Esophagus squamous epithelium (tissue), 5 donors: ENCODE results near the gene EEF1AKMT3. TPM values are rescaled to one million over a fixed set of nuclear protein-coding genes. Genes with fewer than 3 reads are reported as not detected.

Source experiments
- DNase-seq: peaks from one replicate; lab custom pipeline; 2025; lab: John Stamatoyannopoulos, UW
- H3K27ac ChIP-seq, 4 donors: fragments of 200-600 bp; sonication (generic); one replicate each; pipeline ENCODE4 v1.5.1; 2016 to 2019; ENCODE audit warnings: mild to moderate bottlenecking in 1 of 4
- H3K27me3 ChIP-seq, 4 donors: fragments of 200-600 bp; sonication (generic); 1 replicate in 3 of 4; 2 replicates in 1 of 4; pipeline versions ENCODE4 v1.5.1 to v1.6.0; 2017 to 2021; ENCODE audit warnings: antibody characterized with exemption in 1 of 4
- H3K36me3 ChIP-seq, 3 donors: fragments of 200-600 bp; sonication (generic); one replicate each; pipeline ENCODE4 v1.5.1; 2016 to 2019
- H3K4me1 ChIP-seq, 3 donors: fragments of 200-600 bp; sonication (generic); one replicate each; pipeline ENCODE4 v1.5.1; 2017 to 2019
- H3K4me3 ChIP-seq, 4 donors: fragments of 200-600 bp; sonication (generic); 1 replicate in 3 of 4; 2 replicates in 1 of 4; pipeline ENCODE4 v1.5.1; 2016 to 2019; ENCODE audit warnings: mild to moderate bottlenecking in 2 of 4, moderate library complexity in 1 of 4
- H3K9me3 ChIP-seq, 3 donors: fragments of 200-600 bp; sonication (generic); one replicate each; pipeline ENCODE4 v1.5.1; 2016 to 2019
- POLR2A ChIP-seq, 4 donors: fragments of 450-650 bp; IDR thresholded peaks; one replicate each; pipeline ENCODE4 v1.6.1; 2017; ENCODE audit warnings: antibody characterized with exemption in 4 of 4, mild to moderate bottlenecking in 4 of 4, moderate library complexity in 3 of 4
- WGBS, 2 donors: methylation state at CpG; one replicate each; pipeline ENCODE4 v1.1.5; 2018; 5-methylcytosine and 5-hydroxymethylcytosine counted together
- intact Hi-C: fragments of 100-400 bp; cut with DNase I; formaldehyde crosslinking; loops from one replicate; pipeline ENCODE4 v1.15.0; 2022
- total RNA-seq, 4 donors: library from RNA; depleted of rRNA; stranded (reverse); fragments of >200 nt; gene quantifications; one replicate each; pipeline ENCODE4 v1.1.0, GENCODE V29; 2016
- TF ChIP-seq, protein P1 (sequence below), 6 experiments: fragments of 450-650 bp in 4 of 6; fragments of 200-600 bp in 2 of 6; sonication (generic) in 2 of 6; IDR thresholded peaks; one replicate each; pipeline ENCODE4 v1.5.1; 2016 to 2019; ENCODE audit warnings: antibody characterized with exemption in 6 of 6, mild to moderate bottlenecking in 4 of 6, moderate library complexity in 4 of 6
- donor health status: DM: yes; HTN: yes; CAD: no.

EEF1AKMT3 gene
- total RNA-seq, 4 donors from 2014 or later, result 2.6 to 7.6 (median 3.7) TPM

DNA sequence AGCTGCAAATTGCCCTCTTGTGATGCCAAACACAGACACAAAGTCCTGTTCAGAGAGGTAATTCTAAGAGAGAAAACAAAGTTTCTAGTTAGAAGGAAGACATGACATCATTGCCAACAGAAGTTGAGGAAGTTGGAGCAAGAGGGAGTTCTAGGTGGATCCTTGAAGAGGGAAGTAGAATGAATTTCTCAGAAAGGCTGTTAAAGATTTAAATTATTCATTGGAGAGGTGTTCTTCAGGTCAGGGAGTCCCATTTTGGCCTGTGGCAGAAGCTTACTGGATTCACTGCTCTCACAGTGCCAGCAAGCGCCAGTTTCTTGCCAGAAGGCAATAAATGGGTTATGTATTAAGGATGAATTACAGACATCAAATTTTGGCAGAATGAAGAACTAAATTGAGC is 25.5 kb downstream of the EEF1AKMT3 start:
- no peak for DNase-seq
- peaks cover 0 to 24% (median 0%) of the 10 kb centered on the region in 3 donors for H3K4me1 ChIP-seq
- no peak overlapping the region for H3K27ac ChIP-seq
- intact Hi-C loops, result no loop called here
- no peak overlapping the region for H3K4me3 ChIP-seq
- WGBS, 2 donors, result 64 to 85% methylated on average over 1 of the region's 1 CpG
- peaks cover 8 to 100% (median 38%) of the 10 kb centered on the region in 3 donors for H3K36me3 ChIP-seq
- no peaks in the 10 kb centered on the region for H3K27me3 ChIP-seq
- H3K9me3 ChIP-seq, result no peaks in the 10 kb centered on the region
- TF ChIP-seq POLR2A (IDR thresholded peaks at IDR 0.05), result no peak
- TF ChIP-seq, protein P1, sequence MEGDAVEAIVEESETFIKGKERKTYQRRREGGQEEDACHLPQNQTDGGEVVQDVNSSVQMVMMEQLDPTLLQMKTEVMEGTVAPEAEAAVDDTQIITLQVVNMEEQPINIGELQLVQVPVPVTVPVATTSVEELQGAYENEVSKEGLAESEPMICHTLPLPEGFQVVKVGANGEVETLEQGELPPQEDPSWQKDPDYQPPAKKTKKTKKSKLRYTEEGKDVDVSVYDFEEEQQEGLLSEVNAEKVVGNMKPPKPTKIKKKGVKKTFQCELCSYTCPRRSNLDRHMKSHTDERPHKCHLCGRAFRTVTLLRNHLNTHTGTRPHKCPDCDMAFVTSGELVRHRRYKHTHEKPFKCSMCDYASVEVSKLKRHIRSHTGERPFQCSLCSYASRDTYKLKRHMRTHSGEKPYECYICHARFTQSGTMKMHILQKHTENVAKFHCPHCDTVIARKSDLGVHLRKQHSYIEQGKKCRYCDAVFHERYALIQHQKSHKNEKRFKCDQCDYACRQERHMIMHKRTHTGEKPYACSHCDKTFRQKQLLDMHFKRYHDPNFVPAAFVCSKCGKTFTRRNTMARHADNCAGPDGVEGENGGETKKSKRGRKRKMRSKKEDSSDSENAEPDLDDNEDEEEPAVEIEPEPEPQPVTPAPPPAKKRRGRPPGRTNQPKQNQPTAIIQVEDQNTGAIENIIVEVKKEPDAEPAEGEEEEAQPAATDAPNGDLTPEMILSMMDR (IDR thresholded peaks at IDR 0.05), result no peak

DNA sequence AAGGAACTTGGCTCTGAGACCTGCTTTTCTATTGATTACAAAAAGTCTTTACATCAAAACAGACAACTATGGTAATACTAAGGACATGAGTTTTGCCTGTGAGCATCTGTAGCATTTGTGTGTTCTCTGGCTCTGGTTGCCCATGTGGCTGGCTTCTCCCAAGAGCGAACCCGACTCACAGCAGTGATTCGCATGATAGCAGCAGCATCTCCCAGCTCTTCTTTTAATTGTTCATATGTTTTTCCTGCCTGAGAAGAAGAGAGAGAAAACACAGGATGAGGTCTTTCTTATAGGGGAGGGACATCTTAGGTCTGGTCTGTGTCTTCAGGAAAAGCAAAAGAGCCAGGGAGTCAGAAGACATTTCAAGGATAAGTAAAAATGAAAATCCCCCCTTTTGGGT is 28.6 kb downstream of the EEF1AKMT3 start:
- no peak for TF ChIP-seq POLR2A (IDR thresholded peaks at IDR 0.05)
- TF ChIP-seq, protein P1 (IDR thresholded peaks at IDR 0.05), result no peak

DNA sequence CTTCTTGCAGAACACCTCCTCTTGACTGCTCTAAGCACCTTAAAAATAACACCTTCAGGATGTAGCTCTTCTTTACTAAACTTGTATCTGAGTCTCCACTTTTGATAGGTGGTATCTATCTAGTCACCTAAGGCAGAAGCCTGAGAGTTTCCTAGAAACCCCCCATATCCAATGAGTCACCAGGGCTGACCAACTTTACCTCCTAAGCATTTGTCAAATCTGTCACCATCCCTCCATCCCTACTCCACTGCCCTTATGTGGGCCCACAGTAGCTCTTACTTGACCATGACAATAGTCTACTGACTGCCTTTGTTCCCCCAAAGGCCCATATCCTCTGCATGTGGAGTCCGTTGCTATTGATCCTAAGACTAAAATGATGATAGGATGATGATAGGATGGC is 30.2 kb downstream of the EEF1AKMT3 start:
- Histone ChIP-seq H3K4me3 (no peak overlapping the region), H3K4me1 (peaks cover 0 to 7% (median 0%) of the 10 kb centered on the region in 3 donors), H3K27me3 (no peaks in the 10 kb centered on the region), H3K27ac (no peak overlapping the region), H3K9me3 (no peaks in the 10 kb centered on the region), H3K36me3 (peaks cover 4 to 95% (median 42%) of the 10 kb centered on the region in 3 donors)
- no peak for TF ChIP-seq POLR2A (IDR thresholded peaks at IDR 0.05)
- TF ChIP-seq, protein P1 (IDR thresholded peaks at IDR 0.05), result no peak
- intact Hi-C loops, result no loop called here
- WGBS, 2 donors, result 67% methylated on average over 1 of the region's 1 CpG; no CpG with 5 or more reads in 1 of the 2 donors
- no peak for DNase-seq

More for the DNA sequence above, 28.6 kb downstream of the EEF1AKMT3 start:
- intact Hi-C loops, result no loop called here
- peaks cover 0 to 7% (median 0%) of the 10 kb centered on the region in 3 donors for H3K4me1 ChIP-seq
- no peak for DNase-seq
- no peak overlapping the region for H3K27ac ChIP-seq
- H3K9me3 ChIP-seq, result no peaks in the 10 kb centered on the region
- no peaks in the 10 kb centered on the region for H3K27me3 ChIP-seq
- H3K36me3 ChIP-seq, result peaks cover 4 to 95% (median 34%) of the 10 kb centered on the region in 3 donors
- 85 to 95% methylated on average over 3 of the region's 3 CpGs for WGBS, 2 donors
- no peak overlapping the region for H3K4me3 ChIP-seq

DNA sequence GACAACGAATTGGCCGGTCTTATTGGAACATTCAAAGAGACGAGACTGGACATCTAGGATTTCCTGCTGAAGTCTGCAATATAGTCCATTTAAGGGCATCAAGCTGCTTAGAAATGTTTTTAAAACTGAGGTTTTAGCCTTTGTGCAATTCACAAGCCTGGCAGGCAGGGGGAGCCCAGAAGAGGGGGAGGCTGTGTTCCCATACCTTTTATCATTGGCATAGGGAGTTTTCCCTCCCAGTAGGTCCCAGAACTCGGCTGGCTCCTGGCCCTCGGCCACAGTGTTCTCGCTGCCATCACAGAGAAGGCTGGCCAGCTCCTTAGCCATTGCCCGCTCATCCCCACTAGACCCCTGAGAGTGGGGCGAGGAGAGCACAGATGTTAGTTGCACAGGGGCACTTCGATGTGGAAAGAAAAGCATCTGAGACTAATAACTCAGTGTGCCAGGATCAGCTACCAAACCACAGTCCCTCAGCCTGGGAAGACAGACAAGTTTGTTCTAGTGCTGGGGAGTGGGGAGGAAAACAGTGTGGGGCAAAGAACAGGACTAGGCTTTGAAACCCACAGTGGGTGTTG is 31.0 kb downstream of the EEF1AKMT3 start:
- no peak for DNase-seq

DNA sequence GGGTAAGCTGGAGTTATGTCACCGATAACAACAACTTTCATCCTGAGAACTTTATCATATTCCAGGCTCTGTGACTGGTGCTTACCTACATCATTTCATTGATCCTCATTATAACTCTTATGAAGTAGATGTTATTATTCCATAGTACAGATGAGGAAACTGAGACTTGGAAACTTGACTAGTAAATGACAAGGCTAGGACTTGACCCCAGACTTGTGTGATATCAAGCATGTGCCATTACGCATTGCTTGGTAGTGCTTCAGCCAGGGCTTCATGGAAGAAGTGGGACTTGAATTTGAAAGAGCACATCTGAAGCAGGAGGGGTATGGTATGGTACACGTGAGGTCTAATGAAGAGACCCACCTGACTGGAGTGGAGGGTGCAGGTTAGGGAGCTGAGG is 34.3 kb downstream of the EEF1AKMT3 start:
- Histone ChIP-seq H3K27me3 (no peaks in the 10 kb centered on the region), H3K9me3 (no peaks in the 10 kb centered on the region), H3K4me3 (no peak overlapping the region), H3K36me3 (peaks cover 0 to 95% (median 27%) of the 10 kb centered on the region in 3 donors), H3K27ac (no peak overlapping the region), H3K4me1 (peaks cover 0 to 13% (median 0%) of the 10 kb centered on the region in 3 donors)
- DNase-seq, result no peak
- intact Hi-C loops, result no loop called here
- TF ChIP-seq, protein P1 (IDR thresholded peaks at IDR 0.05), result no peak
- no peak for TF ChIP-seq POLR2A (IDR thresholded peaks at IDR 0.05)
- WGBS, 2 donors, result 90 to 96% methylated on average over 3 of the region's 3 CpGs

More for the DNA sequence above, 31.0 kb downstream of the EEF1AKMT3 start:
- TF ChIP-seq POLR2A (IDR thresholded peaks at IDR 0.05), result no peak
- TF ChIP-seq, protein P1 (IDR thresholded peaks at IDR 0.05), result peak; percentile 42 to 85 (median 74)
- H3K36me3 ChIP-seq, result peaks cover 4 to 95% (median 47%) of the 10 kb centered on the region in 3 donors
- no peaks in the 10 kb centered on the region for H3K27me3 ChIP-seq
- H3K27ac ChIP-seq, result peak overlapping the region in 1 of 4 donors; percentile 29
- intact Hi-C loops, result no loop called here
- no peak overlapping the region for H3K4me3 ChIP-seq
- 40 to 59% methylated on average over 5 to 6 of the region's 9 CpGs for WGBS, 2 donors
- peaks cover 0 to 7% (median 0%) of the 10 kb centered on the region in 3 donors for H3K4me1 ChIP-seq
- no peaks in the 10 kb centered on the region for H3K9me3 ChIP-seq
